GM19397 (cell line): Measurements from ENCODE around the gene CYP1B1.

Experiments
- ATAC-seq: cut with Tn5 transposase; IDR thresholded peaks from one replicate; pipeline ENCODE4 v1.9.1; 2021; ENCODE audit warnings: mild to moderate bottlenecking, moderate library complexity; ENCODE audit not compliant: unreplicated experiment

Gene CYP1B1

GRCh38 chr2:38076710-38077430 lies 919 bp upstream of the CYP1B1 start:
- ATAC-seq: no peak

GRCh38 chr2:38076152-38076709 lies 280 bp upstream of the CYP1B1 start:
- ATAC-seq: no peak

GRCh38 chr2:38074764-38075506 lies 1.0 kb downstream of the CYP1B1 start:
- no peak for ATAC-seq

- ATAC-seq: no peak
Measured at GRCh38 chr2:38074058-38074763, 1.7 kb downstream of the CYP1B1 start.

GRCh38 chr2:38073211-38074057 lies 2.5 kb downstream of the CYP1B1 start:
- ATAC-seq: no peak

GRCh38 chr2:38070438-38070837 lies 5.5 kb downstream of the CYP1B1 start:
- ATAC-seq: no peak

- ATAC-seq: no peak
Measured at GRCh38 chr2:38068234-38068633, 7.7 kb downstream of the CYP1B1 start.

- ATAC-seq: no peak
Measured at GRCh38 chr2:38066421-38067115, 9.4 kb downstream of the CYP1B1 start.

- no peak for ATAC-seq
Measured at GRCh38 chr2:38065502-38066135, 10.3 kb downstream of the CYP1B1 start.

- ATAC-seq: no peak
Measured at GRCh38 chr2:38064801-38065501, 11.0 kb downstream of the CYP1B1 start.

GRCh38 chr2:38060236-38061018 lies 15.5 kb downstream of the CYP1B1 start:
- ATAC-seq: no peak

- ATAC-seq: no peak
Measured at GRCh38 chr2:38057651-38058410, 18.1 kb downstream of the CYP1B1 start.

- no peak for ATAC-seq
Measured at GRCh38 chr2:38056216-38056615, 19.7 kb downstream of the CYP1B1 start.

GRCh38 chr2:38045811-38046210 lies 30.1 kb downstream of the CYP1B1 start:
- ATAC-seq: no peak

- ATAC-seq: no peak
Measured at GRCh38 chr2:38039121-38039910, 36.6 kb downstream of the CYP1B1 start.

- no peak for ATAC-seq
Measured at GRCh38 chr2:38038682-38039081, 37.3 kb downstream of the CYP1B1 start.
